HCT116 (cell line): Measurements from ENCODE around the gene SLC4A4. TPM values are rescaled to one million over a fixed set of nuclear protein-coding genes. Genes with fewer than 3 reads are reported as not detected.

Source experiments
- ATAC-seq: fragments of 200-7000 bp; cut with Tn5 transposase; 2 replicates; pipeline ENCODE4 v1.9.1; 2020; ENCODE audit warnings: mild to moderate bottlenecking, moderate library complexity
- BruUV-seq: library from RNA; stranded (reverse); fragments of 400-500 nt; replicated peaks from 2 replicates; lab custom pipeline; 2021; lab: Mats Ljungman, UMichigan
- CTCF ChIA-PET: fragments of 300-600 bp; sonication (Branson Sonifier 250); formaldehyde crosslinking; loops from one replicate; lab custom pipeline; 2021; ENCODE audit warnings: antibody characterized with exemption; lab: Charles Lee
- POLR2A ChIA-PET: fragments of 300-600, 350-600 bp; sonication (Branson Sonifier 250); formaldehyde crosslinking; loops from one replicate; lab custom pipeline; 2021; ENCODE audit warnings: antibody characterized with exemption; lab: Charles Lee
- RAD21 ChIA-PET, 2 experiments: fragments of 300-600 bp; sonication (Branson Sonifier 250); formaldehyde crosslinking; loops; one replicate each; lab custom pipeline; 2023; ENCODE audit warnings: low total read pairs in 2 of 2; ENCODE audit not compliant: uncharacterized antibody in 2 of 2, unreplicated experiment in 2 of 2, low non-redundant PET in 1 of 2; lab: Charles Lee
- DNase-seq: peaks from one replicate; pipeline ENCODE4 v3.0.0-alpha.2; 2010; ENCODE audit warnings: low read depth, low spot score
- H2AFZ ChIP-seq: fragments of 200-600 bp; shearing (Covaris generic), sonication (generic); 2 replicates; pipeline ENCODE4 v1.6.1; 2017; ENCODE audit warnings: low read depth, mixed run types, mixed read lengths, antibody characterized with exemption, low read length; ENCODE audit not compliant: poor library complexity, severe bottlenecking
- H3K27ac ChIP-seq: 2 replicates; pipeline ENCODE4 v1.5.1; 2012; ENCODE audit warnings: low read depth, low read length
- H3K27me3 ChIP-seq: fragments of 200-600 bp; sonication (generic); 2 replicates; pipeline ENCODE4 v1.6.1; 2016; ENCODE audit warnings: mixed run types, low read length, mixed read lengths; ENCODE audit not compliant: insufficient read depth
- H3K36me3 ChIP-seq, 2 experiments: fragments of 200-500 bp in 1 of 2; fragments of 200-600 bp in 1 of 2; sonication (Bioruptor generic) in 1 of 2; sonication (generic) in 1 of 2; 2 replicates each; pipeline versions ENCODE4 v1.5.1 to v1.6.1; 2014 to 2016; ENCODE audit warnings: low read length in 2 of 2, inconsistent platforms in 1 of 2, mixed read lengths in 1 of 2, mixed run types in 1 of 2; ENCODE audit not compliant: insufficient read depth in 2 of 2, control insufficient read depth in 1 of 2
- H3K4me1 ChIP-seq, 2 experiments: fragments of 200-600 bp in 1 of 2; sonication (generic) in 1 of 2; 2 replicates each; pipeline versions ENCODE4 v1.5.1 to v1.6.1; 2012 to 2017; ENCODE audit warnings: low read length in 2 of 2, inconsistent platforms in 1 of 2, mild to moderate bottlenecking in 1 of 2, mixed read lengths in 1 of 2, mixed run types in 1 of 2, moderate library complexity in 1 of 2; ENCODE audit not compliant: insufficient read depth in 2 of 2, control insufficient read depth in 1 of 2
- H3K4me2 ChIP-seq: fragments of 200-600 bp; sonication (generic); 2 replicates; pipeline ENCODE4 v1.6.1; 2017; ENCODE audit warnings: mixed run types, low read length, mixed read lengths
- H3K4me3 ChIP-seq, 2 experiments: fragments of 200-600 bp in 1 of 2; sonication (generic) in 1 of 2; replicated peaks in 1 of 2; 2 replicates each; pipeline ENCODE4 v1.5.1; 2011 to 2016; ENCODE audit warnings: low read length in 2 of 2, control low read depth in 1 of 2, low read depth in 1 of 2, mild to moderate bottlenecking in 1 of 2, mixed read lengths in 1 of 2, mixed run types in 1 of 2
- H3K79me2 ChIP-seq: fragments of 200-600 bp; sonication (generic); 2 replicates; pipeline ENCODE4 v1.6.1; 2017; ENCODE audit warnings: mild to moderate bottlenecking, mixed run types, low read length, moderate library complexity, mixed read lengths; ENCODE audit not compliant: insufficient read depth
- H3K9ac ChIP-seq: fragments of 200-600 bp; sonication (generic); 2 replicates; pipeline ENCODE4 v1.6.1; 2016; ENCODE audit warnings: low read length, mixed read lengths
- H3K9me2 ChIP-seq: fragments of 200-600 bp; sonication (generic), shearing (Covaris generic); 2 replicates; pipeline ENCODE4 v1.6.1; 2017; ENCODE audit warnings: mixed run types, mild to moderate bottlenecking, moderate library complexity; ENCODE audit not compliant: insufficient read depth
- H3K9me3 ChIP-seq, 2 experiments: fragments of 200-500 bp in 1 of 2; fragments of 200-600 bp in 1 of 2; sonication (Bioruptor generic) in 1 of 2; sonication (generic) in 1 of 2; 2 replicates each; pipeline ENCODE4 v1.6.1; 2014 to 2017; ENCODE audit warnings: low read length in 2 of 2, mixed read lengths in 2 of 2, inconsistent platforms in 1 of 2, low read depth in 1 of 2, mild to moderate bottlenecking in 1 of 2, mixed run types in 1 of 2, moderate library complexity in 1 of 2; ENCODE audit not compliant: control insufficient read depth in 1 of 2, insufficient read depth in 1 of 2
- H4K20me1 ChIP-seq: fragments of 200-600 bp; sonication (generic), shearing (Covaris generic); 2 replicates; pipeline ENCODE4 v1.6.1; 2017; ENCODE audit warnings: mixed run types, mild to moderate bottlenecking, moderate library complexity; ENCODE audit not compliant: insufficient read depth
- CBX3 ChIP-seq: IDR thresholded peaks from 2 replicates; pipeline ENCODE4 v1.6.1; 2012; ENCODE audit warnings: low read depth
- CEBPB ChIP-seq: IDR thresholded peaks from 2 replicates; pipeline ENCODE4 v1.6.1; 2012; ENCODE audit warnings: low read depth
- EGR1 ChIP-seq: IDR thresholded peaks from 2 replicates; pipeline ENCODE4 v1.6.1; 2012; ENCODE audit warnings: low read depth
- EZH2 ChIP-seq: fragments of 200-600 bp; sonication (generic); IDR thresholded peaks from 2 replicates; pipeline ENCODE4 v1.6.1; 2017; ENCODE audit warnings: antibody characterized with exemption, mixed run types
- EZH2phosphoT487 ChIP-seq: fragments of 200-600 bp; IDR thresholded peaks from 2 replicates; pipeline ENCODE4 v1.6.1; 2018; ENCODE audit warnings: antibody characterized with exemption, borderline replicate concordance
- POLR2A ChIP-seq: IDR thresholded peaks from 2 replicates; pipeline ENCODE4 v1.7.0; 2011; ENCODE audit warnings: borderline replicate concordance; ENCODE audit not compliant: insufficient read depth, insufficient read length; ENCODE audit errors: extremely low read depth
- POLR2AphosphoS5 ChIP-seq: IDR thresholded peaks from 2 replicates; pipeline ENCODE4 v1.6.1; 2011; ENCODE audit warnings: mild to moderate bottlenecking, low read depth, low read length, moderate library complexity
- SP1 ChIP-seq: IDR thresholded peaks from 2 replicates; pipeline ENCODE4 v1.6.1; 2012; ENCODE audit warnings: low read depth
- YY1 ChIP-seq: IDR thresholded peaks from 2 replicates; pipeline ENCODE4 v1.6.1; 2011; ENCODE audit warnings: low read length, low read depth, moderate library complexity, mild to moderate bottlenecking; ENCODE audit not compliant: insufficient replicate concordance; ENCODE audit errors: extremely low read depth
- ZFX ChIP-seq: fragments of 450-650 bp; IDR thresholded peaks from 2 replicates; pipeline ENCODE4 v1.6.1; 2017
- ZNF274 ChIP-seq: fragments of 200-500 bp; sonication (Bioruptor generic); IDR thresholded peaks from 2 replicates; pipeline ENCODE4 v1.6.1; 2014; ENCODE audit warnings: mild to moderate bottlenecking, low read depth, low read length, inconsistent platforms
- intact Hi-C: fragments of 100-400 bp; cut with micrococcal nuclease; formaldehyde crosslinking; loops from 2 replicates; pipeline ENCODE4 v1.10.0; 2022
- total RNA-seq: library from RNA; stranded (reverse); gene quantifications from one replicate; pipeline ENCODE4 v1.2.1, GENCODE V29; 2021; ENCODE audit not compliant: unreplicated experiment
- TF ChIP-seq, protein P1 (sequence below): IDR thresholded peaks from 2 replicates; pipeline ENCODE4 v1.6.1; 2012
- TF ChIP-seq, protein P2 (sequence below): IDR thresholded peaks from 2 replicates; pipeline ENCODE4 v1.6.1; 2011; ENCODE audit warnings: mild to moderate bottlenecking, low read length, moderate library complexity; ENCODE audit not compliant: insufficient replicate concordance; ENCODE audit errors: extremely low read depth
- TF ChIP-seq, protein P3 (sequence below): IDR thresholded peaks from 2 replicates; pipeline ENCODE4 v1.6.1; 2012
- TF ChIP-seq, protein P4 (sequence below): IDR thresholded peaks from 2 replicates; pipeline ENCODE4 v1.6.1; 2012; ENCODE audit warnings: low read depth

SLC4A4 gene
- total RNA-seq, 1 experiment from 2014 or later, result 0.30 TPM

DNA sequence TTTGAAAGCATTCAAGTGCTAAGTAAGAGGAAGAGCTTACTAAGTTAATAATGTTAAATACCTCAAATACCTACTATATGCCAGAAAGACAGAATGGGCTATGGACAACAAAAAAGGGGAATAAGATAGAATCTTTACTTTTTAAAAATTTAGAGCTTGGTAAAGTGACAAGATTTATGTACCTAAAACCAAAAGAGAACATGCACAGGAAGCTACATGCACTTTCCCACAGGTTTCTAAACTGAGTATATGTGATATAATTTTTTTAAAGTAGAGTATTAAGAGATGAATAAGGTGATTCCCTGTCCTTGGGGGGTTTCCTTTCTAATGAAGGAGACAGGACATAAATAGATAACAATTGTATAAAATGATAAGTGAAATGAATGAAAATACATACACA is 30.7 kb downstream of the SLC4A4 start:
- POLR2A ChIA-PET, result no interaction called here
- CTCF ChIA-PET, result no interaction called here
- DNase-seq (no peak), ATAC-seq (no peak)
- H3K4me1 ChIP-seq, result no peaks in the 10 kb centered on the region
- no peaks in the 10 kb centered on the region for H3K9me2 ChIP-seq
- intact Hi-C loops, result no loop called here
- H3K27ac ChIP-seq, result no peak overlapping the region
- H2AFZ ChIP-seq, result no peak overlapping the region
- no peaks in the 10 kb centered on the region for H3K79me2 ChIP-seq
- H3K9ac ChIP-seq, result no peak overlapping the region
- no peaks in the 10 kb centered on the region for H3K27me3 ChIP-seq
- RAD21 ChIA-PET, result no interaction called here
- no TSS peak for BruUV-seq
- no peaks in the 10 kb centered on the region for H3K36me3 ChIP-seq
- TF ChIP-seq ZFX (no peak), EZH2 (no peak), SP1 (no peak), ZNF274 (no peak), CEBPB (no peak), YY1 (no peak), EGR1 (no peak), EZH2phosphoT487 (no peak), CBX3 (no peak), POLR2A (no peak), POLR2AphosphoS5 (no peak)
- TF ChIP-seq, protein P1, sequence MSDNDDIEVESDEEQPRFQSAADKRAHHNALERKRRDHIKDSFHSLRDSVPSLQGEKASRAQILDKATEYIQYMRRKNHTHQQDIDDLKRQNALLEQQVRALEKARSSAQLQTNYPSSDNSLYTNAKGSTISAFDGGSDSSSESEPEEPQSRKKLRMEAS, result no peak
- TF ChIP-seq, protein P2, sequence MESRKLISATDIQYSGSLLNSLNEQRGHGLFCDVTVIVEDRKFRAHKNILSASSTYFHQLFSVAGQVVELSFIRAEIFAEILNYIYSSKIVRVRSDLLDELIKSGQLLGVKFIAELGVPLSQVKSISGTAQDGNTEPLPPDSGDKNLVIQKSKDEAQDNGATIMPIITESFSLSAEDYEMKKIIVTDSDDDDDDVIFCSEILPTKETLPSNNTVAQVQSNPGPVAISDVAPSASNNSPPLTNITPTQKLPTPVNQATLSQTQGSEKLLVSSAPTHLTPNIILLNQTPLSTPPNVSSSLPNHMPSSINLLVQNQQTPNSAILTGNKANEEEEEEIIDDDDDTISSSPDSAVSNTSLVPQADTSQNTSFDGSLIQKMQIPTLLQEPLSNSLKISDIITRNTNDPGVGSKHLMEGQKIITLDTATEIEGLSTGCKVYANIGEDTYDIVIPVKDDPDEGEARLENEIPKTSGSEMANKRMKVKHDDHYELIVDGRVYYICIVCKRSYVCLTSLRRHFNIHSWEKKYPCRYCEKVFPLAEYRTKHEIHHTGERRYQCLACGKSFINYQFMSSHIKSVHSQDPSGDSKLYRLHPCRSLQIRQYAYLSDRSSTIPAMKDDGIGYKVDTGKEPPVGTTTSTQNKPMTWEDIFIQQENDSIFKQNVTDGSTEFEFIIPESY, result no peak
- TF ChIP-seq, protein P3, sequence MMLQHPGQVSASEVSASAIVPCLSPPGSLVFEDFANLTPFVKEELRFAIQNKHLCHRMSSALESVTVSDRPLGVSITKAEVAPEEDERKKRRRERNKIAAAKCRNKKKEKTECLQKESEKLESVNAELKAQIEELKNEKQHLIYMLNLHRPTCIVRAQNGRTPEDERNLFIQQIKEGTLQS, result no peak
- TF ChIP-seq, protein P4, sequence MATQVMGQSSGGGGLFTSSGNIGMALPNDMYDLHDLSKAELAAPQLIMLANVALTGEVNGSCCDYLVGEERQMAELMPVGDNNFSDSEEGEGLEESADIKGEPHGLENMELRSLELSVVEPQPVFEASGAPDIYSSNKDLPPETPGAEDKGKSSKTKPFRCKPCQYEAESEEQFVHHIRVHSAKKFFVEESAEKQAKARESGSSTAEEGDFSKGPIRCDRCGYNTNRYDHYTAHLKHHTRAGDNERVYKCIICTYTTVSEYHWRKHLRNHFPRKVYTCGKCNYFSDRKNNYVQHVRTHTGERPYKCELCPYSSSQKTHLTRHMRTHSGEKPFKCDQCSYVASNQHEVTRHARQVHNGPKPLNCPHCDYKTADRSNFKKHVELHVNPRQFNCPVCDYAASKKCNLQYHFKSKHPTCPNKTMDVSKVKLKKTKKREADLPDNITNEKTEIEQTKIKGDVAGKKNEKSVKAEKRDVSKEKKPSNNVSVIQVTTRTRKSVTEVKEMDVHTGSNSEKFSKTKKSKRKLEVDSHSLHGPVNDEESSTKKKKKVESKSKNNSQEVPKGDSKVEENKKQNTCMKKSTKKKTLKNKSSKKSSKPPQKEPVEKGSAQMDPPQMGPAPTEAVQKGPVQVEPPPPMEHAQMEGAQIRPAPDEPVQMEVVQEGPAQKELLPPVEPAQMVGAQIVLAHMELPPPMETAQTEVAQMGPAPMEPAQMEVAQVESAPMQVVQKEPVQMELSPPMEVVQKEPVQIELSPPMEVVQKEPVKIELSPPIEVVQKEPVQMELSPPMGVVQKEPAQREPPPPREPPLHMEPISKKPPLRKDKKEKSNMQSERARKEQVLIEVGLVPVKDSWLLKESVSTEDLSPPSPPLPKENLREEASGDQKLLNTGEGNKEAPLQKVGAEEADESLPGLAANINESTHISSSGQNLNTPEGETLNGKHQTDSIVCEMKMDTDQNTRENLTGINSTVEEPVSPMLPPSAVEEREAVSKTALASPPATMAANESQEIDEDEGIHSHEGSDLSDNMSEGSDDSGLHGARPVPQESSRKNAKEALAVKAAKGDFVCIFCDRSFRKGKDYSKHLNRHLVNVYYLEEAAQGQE, result no peak
- no peaks in the 10 kb centered on the region for H3K9me3 ChIP-seq
- H3K4me3 ChIP-seq, result no peak overlapping the region
- H3K4me2 ChIP-seq, result no peak overlapping the region
- H4K20me1 ChIP-seq, result no peaks in the 10 kb centered on the region
